Neural progenitor cell (in vitro differentiated cells): Measurements from ENCODE around the gene ZCCHC7.

ENCODE experiments used
- CTCF ChIP-seq: fragments of 200-600 bp; sonication (generic); IDR thresholded peaks from 2 replicates; pipeline ENCODE4 v1.5.1; 2017; ENCODE audit warnings: antibody characterized with exemption, mild to moderate bottlenecking
- EZH2 ChIP-seq: fragments of 200-600 bp; sonication (generic); IDR thresholded peaks from 2 replicates; pipeline ENCODE4 v1.6.1; 2017; ENCODE audit warnings: antibody characterized with exemption, mild to moderate bottlenecking, moderate library complexity
- EZH2phosphoT487 ChIP-seq: fragments of 200-600 bp; sonication (generic); IDR thresholded peaks from 2 replicates; pipeline ENCODE4 v1.6.1; 2017; ENCODE audit warnings: antibody characterized with exemption

GRCh38 chr9:37215830-37216229, 95.5 kb downstream of the ZCCHC7 start:
- TF ChIP-seq CTCF (no peak), EZH2 (no peak), EZH2phosphoT487 (no peak)
